Measurements from ENCODE around the gene RNF114. TPM values are rescaled to one million over a fixed set of nuclear protein-coding genes. Genes with fewer than 3 reads are reported as not detected.

Gene RNF114
- total and polyA plus RNA-seq, 2 experiments from 2014 or later = 65.8 to 93.7 TPM

- peaks cover 28% of the 10 kb centered on the region for H3K4me1 ChIP-seq (ENCODE audit: insufficient read depth)
- TF ChIP-seq EZH2phosphoT487 (IDR thresholded peaks at IDR 0.05; ENCODE audit: low read depth, severe bottlenecking, unreplicated experiment) = no peak
- no peak for TF ChIP-seq CTCF (IDR thresholded peaks at IDR 0.05; ENCODE audit: poor library complexity)
- no peak for TF ChIP-seq EZH2 (IDR thresholded peaks at IDR 0.05; ENCODE audit: borderline replicate concordance)
- no peaks in the 10 kb centered on the region for H3K36me3 ChIP-seq (replicated peaks; ENCODE audit: insufficient read depth, low read depth)
- no peak for DNase-seq (ENCODE audit: low spot score)
- no peaks in the 10 kb centered on the region for H3K27me3 ChIP-seq
- no peaks in the 10 kb centered on the region for H4K20me1 ChIP-seq (ENCODE audit: insufficient read depth, poor library complexity, severe bottlenecking)
- peak overlapping the region; percentile 97 for H3K4me2 ChIP-seq
- H3K27ac ChIP-seq = peak overlapping the region; percentile 99
- H3K79me2 ChIP-seq = peaks cover 53% of the 10 kb centered on the region
- no peaks in the 10 kb centered on the region for H3K9me3 ChIP-seq (ENCODE audit: low read depth)
- H2AFZ ChIP-seq = peak overlapping the region; percentile 72
- no peaks in the 10 kb centered on the region for H3K9me2 ChIP-seq (replicated peaks; ENCODE audit: insufficient read depth)
- peak overlapping the region; percentile 53 for H3K4me3 ChIP-seq
- 13% methylated on average over 19 of the region's 19 CpGs for WGBS (ENCODE audit: low lambda C conversion rate, missing lambda C conversion rate)
Measured at GRCh38 chr20:49914310-49915117, 21.7 kb upstream of the RNF114 start.

GRCh38 chr20:49915118-49915379, 21.1 kb upstream of the RNF114 start:
- H3K79me2 ChIP-seq = peaks cover 52% of the 10 kb centered on the region

GRCh38 chr20:49915380-49916145, 20.6 kb upstream of the RNF114 start, which contains the start of gene SPATA2:
Gene SPATA2, minus strand, starts transcription at chr20:49915529. Its CDS starts 7,039 bp downstream, at chr20:49908490.
- 2% methylated on average over 57 of the region's 69 CpGs for WGBS (ENCODE audit: low lambda C conversion rate, missing lambda C conversion rate)
- peaks cover 23% of the 10 kb centered on the region for H3K4me1 ChIP-seq (ENCODE audit: insufficient read depth)

More at GRCh38 chr20:49915118-49915379, 21.1 kb upstream of the RNF114 start:
- Histone ChIP-seq H3K4me2 (peak overlapping the region; percentile 97), H3K9me2 (replicated peaks; ENCODE audit: insufficient read depth) (no peaks in the 10 kb centered on the region), H3K36me3 (replicated peaks; ENCODE audit: insufficient read depth, low read depth) (no peaks in the 10 kb centered on the region), H3K27me3 (no peaks in the 10 kb centered on the region), H3K27ac (peak overlapping the region; percentile 99), H2AFZ (peak overlapping the region; percentile 72), H3K4me3 (peak overlapping the region; percentile 53), H4K20me1 (ENCODE audit: insufficient read depth, poor library complexity, severe bottlenecking) (no peaks in the 10 kb centered on the region), H3K9me3 (ENCODE audit: low read depth) (no peaks in the 10 kb centered on the region), H3K4me1 (ENCODE audit: insufficient read depth) (peaks cover 26% of the 10 kb centered on the region)
- DNase-seq (ENCODE audit: low spot score) = no peak
- 2% methylated on average over 23 of the region's 23 CpGs for WGBS (ENCODE audit: low lambda C conversion rate, missing lambda C conversion rate)
- TF ChIP-seq CTCF (IDR thresholded peaks at IDR 0.05; ENCODE audit: poor library complexity) (no peak), EZH2phosphoT487 (IDR thresholded peaks at IDR 0.05; ENCODE audit: low read depth, severe bottlenecking, unreplicated experiment) (no peak), EZH2 (IDR thresholded peaks at IDR 0.05; ENCODE audit: borderline replicate concordance) (no peak)

More at GRCh38 chr20:49915380-49916145, 20.6 kb upstream of the RNF114 start, which contains the start of gene SPATA2:
- Histone ChIP-seq H3K27ac (peak within 1 kb of the TSS; percentile 99), H3K36me3 (replicated peaks; ENCODE audit: insufficient read depth, low read depth) (no peaks in the 10 kb centered on the region), H3K9me2 (replicated peaks; ENCODE audit: insufficient read depth) (no peaks in the 10 kb centered on the region), H3K4me2 (peak within 1 kb of the TSS; percentile 97), H3K4me3 (peak within 1 kb of the TSS; percentile 53), H3K9me3 (ENCODE audit: low read depth) (no peaks in the 10 kb centered on the region), H4K20me1 (ENCODE audit: insufficient read depth, poor library complexity, severe bottlenecking) (no peaks in the 10 kb centered on the region), H2AFZ (peak within 1 kb of the TSS; percentile 72), H3K79me2 (peaks cover 47% of the 10 kb centered on the region), H3K27me3 (no peaks in the 10 kb centered on the region)
- TF ChIP-seq EZH2phosphoT487 (IDR thresholded peaks at IDR 0.05; ENCODE audit: low read depth, severe bottlenecking, unreplicated experiment) (no peak), CTCF (IDR thresholded peaks at IDR 0.05; ENCODE audit: poor library complexity) (no peak), EZH2 (IDR thresholded peaks at IDR 0.05; ENCODE audit: borderline replicate concordance) (no peak)
- peak; percentile 98 for DNase-seq (ENCODE audit: low spot score)
